ENCODE data around the gene POLR2F.

DNA sequence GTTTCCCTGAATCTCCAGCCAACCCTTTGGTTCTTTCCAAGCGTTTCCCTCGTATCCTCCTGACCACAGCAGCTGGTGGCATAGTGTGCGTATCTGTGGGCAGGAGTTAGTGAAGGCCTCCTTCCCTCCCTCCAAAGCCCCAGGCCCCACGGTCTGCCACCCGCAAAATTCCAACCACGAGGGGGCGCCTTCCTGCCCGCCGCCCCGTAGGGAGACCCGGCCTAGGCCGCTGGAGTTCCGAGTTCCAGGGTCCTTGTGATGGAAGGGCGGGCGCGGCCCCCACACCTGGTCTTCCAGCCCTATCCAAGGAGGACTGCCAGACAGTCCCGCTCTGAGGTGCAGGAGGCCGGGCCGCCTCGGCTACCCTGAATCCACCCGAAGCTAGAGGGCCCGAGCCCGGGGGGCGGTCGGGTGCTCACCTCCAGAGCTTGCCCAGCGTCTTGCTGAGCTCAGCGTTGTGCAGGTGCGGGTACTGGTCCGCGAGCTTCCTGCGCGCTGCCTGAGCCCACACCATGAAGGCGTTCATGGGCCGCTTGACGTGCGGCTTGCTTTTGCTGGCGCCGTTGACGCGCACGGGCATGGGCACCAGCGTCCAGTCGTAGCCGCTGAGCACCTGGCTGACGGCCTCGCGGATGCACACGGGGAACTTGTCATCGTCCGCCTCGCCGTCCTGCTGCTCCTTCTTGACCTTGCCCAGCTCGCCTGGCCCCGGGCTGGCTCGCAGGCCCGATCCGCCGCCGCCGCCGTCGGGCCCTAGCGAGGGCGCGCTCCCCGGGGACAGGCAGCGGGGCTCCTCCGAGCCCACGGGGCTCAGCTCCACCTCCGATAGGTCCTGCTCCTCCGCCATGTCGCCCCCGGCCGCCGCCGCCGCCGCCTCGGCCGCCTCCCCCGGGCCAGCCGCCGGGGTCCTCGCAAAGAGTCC lies 29.7 kb downstream of the POLR2F start:
- no peak for TF ChIP-seq POLR2A (IDR thresholded peaks at IDR 0.05)
- TF ChIP-seq, protein P1, sequence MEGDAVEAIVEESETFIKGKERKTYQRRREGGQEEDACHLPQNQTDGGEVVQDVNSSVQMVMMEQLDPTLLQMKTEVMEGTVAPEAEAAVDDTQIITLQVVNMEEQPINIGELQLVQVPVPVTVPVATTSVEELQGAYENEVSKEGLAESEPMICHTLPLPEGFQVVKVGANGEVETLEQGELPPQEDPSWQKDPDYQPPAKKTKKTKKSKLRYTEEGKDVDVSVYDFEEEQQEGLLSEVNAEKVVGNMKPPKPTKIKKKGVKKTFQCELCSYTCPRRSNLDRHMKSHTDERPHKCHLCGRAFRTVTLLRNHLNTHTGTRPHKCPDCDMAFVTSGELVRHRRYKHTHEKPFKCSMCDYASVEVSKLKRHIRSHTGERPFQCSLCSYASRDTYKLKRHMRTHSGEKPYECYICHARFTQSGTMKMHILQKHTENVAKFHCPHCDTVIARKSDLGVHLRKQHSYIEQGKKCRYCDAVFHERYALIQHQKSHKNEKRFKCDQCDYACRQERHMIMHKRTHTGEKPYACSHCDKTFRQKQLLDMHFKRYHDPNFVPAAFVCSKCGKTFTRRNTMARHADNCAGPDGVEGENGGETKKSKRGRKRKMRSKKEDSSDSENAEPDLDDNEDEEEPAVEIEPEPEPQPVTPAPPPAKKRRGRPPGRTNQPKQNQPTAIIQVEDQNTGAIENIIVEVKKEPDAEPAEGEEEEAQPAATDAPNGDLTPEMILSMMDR (IDR thresholded peaks at IDR 0.05) = no peak
